Ishikawa (cell line): Measurements from ENCODE around the gene PQBP1.

Source experiments
- CEBPB ChIP-seq: IDR thresholded peaks from 2 replicates; pipeline ENCODE4 v1.6.1; 2012
- CREB1 ChIP-seq: IDR thresholded peaks from 2 replicates; pipeline ENCODE4 v1.6.1; 2012; ENCODE audit warnings: low read depth
- EGR1 ChIP-seq: IDR thresholded peaks from 2 replicates; pipeline ENCODE4 v1.6.1; 2012
- EP300 ChIP-seq: IDR thresholded peaks from 2 replicates; pipeline ENCODE4 v1.6.1; 2012; ENCODE audit warnings: borderline replicate concordance
- FOXM1 ChIP-seq: IDR thresholded peaks from 2 replicates; pipeline ENCODE4 v1.6.1; 2012; ENCODE audit warnings: low read depth, borderline replicate concordance
- MAX ChIP-seq: IDR thresholded peaks from 2 replicates; pipeline ENCODE4 v1.6.1; 2012
- NFIC ChIP-seq: IDR thresholded peaks from 2 replicates; pipeline ENCODE4 v1.6.1; 2012
- RAD21 ChIP-seq: IDR thresholded peaks from 2 replicates; pipeline ENCODE4 v1.6.1; 2012; ENCODE audit warnings: low read depth
- REST ChIP-seq: IDR thresholded peaks from 2 replicates; pipeline ENCODE4 v1.6.1; 2012; ENCODE audit warnings: low read depth, mild to moderate bottlenecking
- TAF1 ChIP-seq: IDR thresholded peaks from 2 replicates; pipeline ENCODE4 v1.6.1; 2012; ENCODE audit warnings: low read depth, mild to moderate bottlenecking
- TCF12 ChIP-seq: IDR thresholded peaks from 2 replicates; pipeline ENCODE4 v1.6.1; 2012; ENCODE audit warnings: low read depth
- TEAD4 ChIP-seq: IDR thresholded peaks from 2 replicates; pipeline ENCODE4 v1.6.1; 2012
- USF1 ChIP-seq: IDR thresholded peaks from 2 replicates; pipeline ENCODE4 v1.6.1; 2012
- YY1 ChIP-seq: IDR thresholded peaks from 2 replicates; pipeline ENCODE4 v1.6.1; 2012; ENCODE audit warnings: low read depth
- ZBTB7A ChIP-seq: IDR thresholded peaks from 2 replicates; pipeline ENCODE4 v1.6.1; 2012; ENCODE audit warnings: low read depth

Gene PQBP1

GRCh38 chrX:48919360-48919841 is 21.7 kb downstream of the PQBP1 start:
- TF ChIP-seq TAF1, result no peak
- TF ChIP-seq FOXM1, result no peak
- TF ChIP-seq EP300, result no peak
- TF ChIP-seq YY1, result no peak
- no peak for TF ChIP-seq TCF12
- TF ChIP-seq CREB1, result no peak
- TF ChIP-seq REST, result no peak
- no peak for TF ChIP-seq ZBTB7A
- TF ChIP-seq CEBPB, result no peak
- no peak for TF ChIP-seq RAD21
- TF ChIP-seq EGR1, result no peak
- TF ChIP-seq MAX, result no peak
- no peak for TF ChIP-seq NFIC

- no peak for TF ChIP-seq CREB1
- no peak for TF ChIP-seq ZBTB7A
- no peak for TF ChIP-seq MAX
- no peak for TF ChIP-seq TAF1
- TF ChIP-seq CEBPB, result no peak
- TF ChIP-seq TCF12, result no peak
- TF ChIP-seq TEAD4, result no peak
- TF ChIP-seq RAD21, result no peak
- no peak for TF ChIP-seq EP300
- TF ChIP-seq REST, result no peak
- no peak for TF ChIP-seq FOXM1
- TF ChIP-seq USF1, result no peak
- TF ChIP-seq YY1, result no peak
- no peak for TF ChIP-seq NFIC
- TF ChIP-seq EGR1, result no peak
Measured at GRCh38 chrX:48919947-48920717, 22.4 kb downstream of the PQBP1 start.

GRCh38 chrX:48920718-48921104 is 23.0 kb downstream of the PQBP1 start:
- TF ChIP-seq EGR1, result no peak
- TF ChIP-seq NFIC, result no peak
- TF ChIP-seq YY1, result no peak
- TF ChIP-seq MAX, result no peak
- TF ChIP-seq ZBTB7A, result no peak
- TF ChIP-seq USF1, result no peak
- no peak for TF ChIP-seq EP300
- TF ChIP-seq FOXM1, result no peak
- no peak for TF ChIP-seq REST
- TF ChIP-seq TEAD4, result no peak
- no peak for TF ChIP-seq TCF12

- TF ChIP-seq TEAD4 (no peak), CEBPB (no peak), EP300 (no peak), FOXM1 (no peak), REST (no peak), ZBTB7A (no peak), TCF12 (no peak), CREB1 (no peak), YY1 (no peak), RAD21 (no peak), USF1 (no peak), MAX (no peak), NFIC (no peak), TAF1 (no peak), EGR1 (no peak)
Measured at GRCh38 chrX:48923771-48924170, 26.0 kb downstream of the PQBP1 start.
